Mesenchymal stem cell (in vitro differentiated cells and primary cell): ENCODE results near the gene POLN. TPM values are rescaled to one million over a fixed set of nuclear protein-coding genes. Genes with fewer than 3 reads are reported as not detected.

Experiments
- DNase-seq: peaks from one replicate; pipeline ENCODE4 v3.0.0-alpha.2; 2013
- H2AFZ ChIP-seq: one replicate; pipeline ENCODE4 v1.6.1; 2013; ENCODE audit warnings: low read depth, mild to moderate bottlenecking, control low read depth, inconsistent platforms, low read length, moderate library complexity
- H2AK5ac ChIP-seq: 2 replicates; pipeline ENCODE4 v1.6.1; 2013; ENCODE audit warnings: low read length, moderate library complexity, mild to moderate bottlenecking, inconsistent platforms; ENCODE audit not compliant: severe bottlenecking
- H2BK120ac ChIP-seq: one replicate; pipeline ENCODE4 v1.6.1; 2013; ENCODE audit warnings: low read depth, mild to moderate bottlenecking, inconsistent platforms, low read length, moderate library complexity
- H2BK12ac ChIP-seq, 2 experiments: one replicate each; pipeline ENCODE4 v1.6.1; 2013; ENCODE audit warnings: inconsistent platforms in 2 of 2, low read length in 2 of 2, mild to moderate bottlenecking in 2 of 2, moderate library complexity in 2 of 2, control low read depth in 1 of 2
- H2BK15ac ChIP-seq: one replicate; pipeline ENCODE4 v1.6.1; 2013; ENCODE audit warnings: mild to moderate bottlenecking, low read depth, inconsistent platforms; ENCODE audit not compliant: poor library complexity, severe bottlenecking
- H2BK5ac ChIP-seq: 2 replicates; pipeline ENCODE4 v1.6.1; 2013; ENCODE audit warnings: low read depth, mild to moderate bottlenecking, low read length, control low read depth, inconsistent platforms; ENCODE audit not compliant: poor library complexity, severe bottlenecking
- H3K14ac ChIP-seq, 2 experiments: one replicate each; pipeline ENCODE4 v1.6.1; 2013; ENCODE audit warnings: inconsistent platforms in 2 of 2, low read length in 2 of 2, control low read depth in 1 of 2, mild to moderate bottlenecking in 1 of 2, moderate library complexity in 1 of 2
- H3K18ac ChIP-seq, 2 experiments: one replicate each; pipeline ENCODE4 v1.6.1; 2013; ENCODE audit warnings: inconsistent platforms in 2 of 2, low read length in 2 of 2, control low read depth in 1 of 2, low read depth in 1 of 2, mild to moderate bottlenecking in 1 of 2
- H3K23ac ChIP-seq, 2 experiments: one replicate each; pipeline ENCODE4 v1.6.1; 2013; ENCODE audit warnings: inconsistent platforms in 2 of 2, low read length in 2 of 2, mild to moderate bottlenecking in 2 of 2, moderate library complexity in 2 of 2, control low read depth in 1 of 2
- H3K27ac ChIP-seq: 2 replicates; pipeline ENCODE4 v1.5.1; 2013; ENCODE audit warnings: mild to moderate bottlenecking, moderate library complexity, low read length, control low read depth, inconsistent platforms; ENCODE audit not compliant: poor library complexity, severe bottlenecking
- H3K27me3 ChIP-seq, 2 experiments: 2 replicates each; pipeline versions ENCODE4 v1.6.1 to v1.7.0; 2013; ENCODE audit warnings: low read length in 2 of 2, mild to moderate bottlenecking in 2 of 2, moderate library complexity in 2 of 2, control low read depth in 1 of 2, inconsistent platforms in 1 of 2; ENCODE audit not compliant: control insufficient read depth in 1 of 2, insufficient read depth in 1 of 2
- H3K36me3 ChIP-seq, 2 experiments: 2 replicates each; pipeline versions ENCODE4 v1.6.1 to v1.7.0; 2013; ENCODE audit warnings: low read length in 2 of 2, control low read depth in 1 of 2, inconsistent platforms in 1 of 2, low read depth in 1 of 2, mild to moderate bottlenecking in 1 of 2; ENCODE audit not compliant: insufficient read depth in 2 of 2, control insufficient read depth in 1 of 2
- H3K4ac ChIP-seq, 2 experiments: one replicate each; pipeline ENCODE4 v1.6.1; 2013; ENCODE audit warnings: inconsistent platforms in 2 of 2, low read length in 2 of 2, mild to moderate bottlenecking in 2 of 2, moderate library complexity in 2 of 2, control low read depth in 1 of 2, low read depth in 1 of 2
- H3K4me1 ChIP-seq: 2 replicates; pipeline ENCODE4 v1.6.1; 2013; ENCODE audit warnings: low read depth, low read length, control low read depth; ENCODE audit not compliant: control insufficient read depth, insufficient read depth
- H3K4me2 ChIP-seq: 2 replicates; pipeline ENCODE4 v1.6.1; 2013; ENCODE audit warnings: low read length, mild to moderate bottlenecking, inconsistent platforms; ENCODE audit not compliant: poor library complexity, severe bottlenecking
- H3K4me3 ChIP-seq, 2 experiments: 2 replicates each; pipeline versions ENCODE4 v1.5.1 to v1.7.0; 2013; ENCODE audit warnings: low read length in 2 of 2, mild to moderate bottlenecking in 2 of 2, control low read depth in 1 of 2, low read depth in 1 of 2; ENCODE audit not compliant: insufficient read depth in 1 of 2
- H3K79me1 ChIP-seq: replicated peaks from 2 replicates; pipeline ENCODE4 v1.6.1; 2013; ENCODE audit warnings: mild to moderate bottlenecking, control low read depth, low read length, inconsistent platforms; ENCODE audit not compliant: poor library complexity, severe bottlenecking
- H3K9ac ChIP-seq: 2 replicates; pipeline ENCODE4 v1.7.0; 2013; ENCODE audit warnings: mild to moderate bottlenecking, low read length, moderate library complexity
- H3K9me3 ChIP-seq: 2 replicates; pipeline ENCODE4 v1.7.0; 2013; ENCODE audit warnings: mild to moderate bottlenecking, low read length; ENCODE audit not compliant: control insufficient read depth
- H4K8ac ChIP-seq: one replicate; pipeline ENCODE4 v1.6.1; 2013; ENCODE audit warnings: inconsistent platforms, mild to moderate bottlenecking, low read length, moderate library complexity
- H4K91ac ChIP-seq: one replicate; pipeline ENCODE4 v1.6.1; 2013; ENCODE audit warnings: mild to moderate bottlenecking, low read length, inconsistent platforms
- WGBS: methylation state at CpG from one replicate; pipeline ENCODE4 v1.1.7; 2013; ENCODE audit warnings: mixed read lengths; 5-methylcytosine and 5-hydroxymethylcytosine counted together
- polyA plus RNA-seq, 2 experiments: library from polyadenylated mRNA; stranded (reverse); fragments of 200-250 nt; gene quantifications; one replicate each; pipeline ENCODE4 v1.2.3, GENCODE V29; 2013

The POLN gene
- polyA plus RNA-seq (2013, experiment 1 of 2) = 1.0 TPM
- polyA plus RNA-seq (2013, experiment 2 of 2) = 1.1 TPM

- peak within 1 kb of the TSS in 1 of 2 experiments; percentile 89 for H3K23ac ChIP-seq
- H3K4me3 ChIP-seq = peak within 1 kb of the TSS; percentile 92 to 95
- H3K27me3 ChIP-seq = no peaks in the 10 kb centered on the region
- H3K4ac ChIP-seq = peak within 1 kb of the TSS in 1 of 2 experiments; percentile 57
- H3K4me1 ChIP-seq = peaks cover 7% of the 10 kb centered on the region
- no peaks in the 10 kb centered on the region for H3K9me3 ChIP-seq
- WGBS = under 1% methylated on average over 83 of the region's 88 CpGs
- peak within 1 kb of the TSS; percentile 40 to 48 for H3K18ac ChIP-seq
- no peak within 1 kb of the TSS for H2BK5ac ChIP-seq
- DNase-seq = peak; percentile 96
- peak within 1 kb of the TSS; percentile 72 for H2AFZ ChIP-seq
- H3K27ac ChIP-seq = no peak within 1 kb of the TSS
- H3K4me2 ChIP-seq = peak within 1 kb of the TSS; percentile 91
- H2BK12ac ChIP-seq = peak within 1 kb of the TSS in 1 of 2 experiments; percentile 63
- H2BK120ac ChIP-seq = no peak within 1 kb of the TSS
- peaks cover 8% of the 10 kb centered on the region for H3K79me1 ChIP-seq
- peak within 1 kb of the TSS; percentile 93 for H3K9ac ChIP-seq
- H3K36me3 ChIP-seq = peaks cover 5 to 18% of the 10 kb centered on the region in 2 experiments
- no peak within 1 kb of the TSS for H2BK15ac ChIP-seq
- H2AK5ac ChIP-seq = no peak within 1 kb of the TSS
- no peak within 1 kb of the TSS for H4K91ac ChIP-seq
- peak within 1 kb of the TSS; percentile 3 for H4K8ac ChIP-seq
- peak within 1 kb of the TSS in 1 of 2 experiments; percentile 9 for H3K14ac ChIP-seq
Observed at GRCh38 chr4:2241410-2242353, at the start of gene POLN, which contains the start of gene HAUS3. Gene POLN, minus strand, starts transcription at chr4:2242121. Its CDS starts 12,890 bp downstream, at chr4:2229231. Gene HAUS3, minus strand, starts transcription at chr4:2242121. Its CDS starts 1,175 bp downstream, at chr4:2240946.

DNA sequence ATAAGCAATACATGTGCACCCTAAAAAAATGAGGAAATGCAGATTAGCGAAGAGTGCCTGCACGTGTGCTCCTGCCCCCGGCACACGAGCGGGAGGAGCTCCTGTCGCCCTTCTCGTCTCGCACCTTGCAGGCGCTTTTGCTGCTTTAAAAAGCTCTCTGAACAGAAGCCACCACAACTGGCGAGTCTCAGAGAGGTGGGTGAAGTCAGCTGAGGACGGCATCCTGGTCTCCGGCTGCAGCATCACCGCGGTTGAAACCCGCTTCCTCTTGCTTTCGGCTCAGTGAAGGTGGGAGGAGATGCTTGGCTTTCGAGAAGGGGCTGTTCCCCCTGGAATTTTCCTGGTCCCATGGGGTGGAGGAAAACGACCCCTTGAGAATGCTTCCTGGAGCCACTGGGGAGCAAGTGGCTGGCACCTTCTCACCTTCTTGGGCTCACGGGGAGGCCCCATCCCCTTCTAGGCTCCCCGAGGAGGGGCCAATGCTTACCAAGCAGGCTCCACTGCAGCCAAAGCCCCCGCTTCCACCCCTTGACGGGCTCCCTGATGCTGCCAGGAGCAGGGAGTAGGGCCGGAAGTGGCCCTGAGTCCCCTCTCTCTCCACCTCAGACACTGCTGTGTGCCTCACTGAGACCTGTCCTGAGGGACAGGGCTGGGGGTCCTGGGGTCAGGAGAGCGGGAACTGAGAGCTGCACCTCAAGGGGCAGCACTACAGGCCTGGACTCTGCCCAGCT, 49.2 kb upstream of the POLN start:
- Histone ChIP-seq H3K27me3 (no peaks in the 10 kb centered on the region), H3K4me1 (peaks cover 13% of the 10 kb centered on the region), H2BK15ac (no peak overlapping the region), H2AK5ac (no peak overlapping the region), H3K9me3 (no peaks in the 10 kb centered on the region), H3K79me1 (peaks cover 32% of the 10 kb centered on the region), H2BK120ac (no peak overlapping the region), H3K36me3 (peaks cover 0 to 53% of the 10 kb centered on the region in 2 experiments), H3K23ac (no peak overlapping the region), H4K8ac (no peak overlapping the region), H2AFZ (no peak overlapping the region), H3K9ac (no peak overlapping the region), H3K18ac (no peak overlapping the region), H2BK12ac (no peak overlapping the region), H3K4me2 (no peak overlapping the region), H3K14ac (no peak overlapping the region), H3K4me3 (no peak overlapping the region), H4K91ac (no peak overlapping the region), H3K27ac (no peak overlapping the region), H3K4ac (no peak overlapping the region), H2BK5ac (no peak overlapping the region)
- WGBS = 82% methylated on average over 23 of the region's 24 CpGs
- no peak for DNase-seq

DNA sequence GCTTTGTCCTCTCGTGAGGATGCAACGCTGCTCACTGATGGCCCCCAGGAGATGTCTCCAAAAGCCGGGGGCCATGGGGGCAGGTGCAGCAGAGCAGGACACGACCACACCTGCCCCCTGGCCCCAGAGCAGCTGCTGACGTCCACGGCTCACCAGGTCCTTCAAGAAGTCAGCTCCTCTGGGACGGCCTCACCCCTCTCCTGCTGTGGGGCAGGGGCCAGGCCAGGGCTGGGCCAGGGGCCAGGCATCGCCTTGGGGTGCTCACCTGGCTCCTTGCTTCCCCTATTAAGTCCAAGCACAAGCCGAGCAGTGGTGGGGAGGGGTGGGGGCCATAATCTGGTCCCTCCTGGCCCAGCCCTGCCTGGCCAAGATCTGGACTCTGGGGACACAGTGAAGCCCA, 48.6 kb upstream of the POLN start:
- Histone ChIP-seq H2AK5ac (no peak overlapping the region), H4K8ac (no peak overlapping the region), H2BK15ac (no peak overlapping the region), H2AFZ (no peak overlapping the region), H3K18ac (no peak overlapping the region), H3K4ac (no peak overlapping the region), H3K9me3 (no peaks in the 10 kb centered on the region), H3K36me3 (peaks cover 0 to 53% of the 10 kb centered on the region in 2 experiments), H3K4me2 (no peak overlapping the region), H2BK5ac (no peak overlapping the region), H3K27ac (no peak overlapping the region), H2BK120ac (no peak overlapping the region), H3K9ac (no peak overlapping the region), H3K4me3 (no peak overlapping the region), H3K27me3 (no peaks in the 10 kb centered on the region), H3K79me1 (peaks cover 25% of the 10 kb centered on the region), H2BK12ac (no peak overlapping the region), H4K91ac (no peak overlapping the region), H3K14ac (no peak overlapping the region), H3K23ac (no peak overlapping the region), H3K4me1 (peaks cover 13% of the 10 kb centered on the region)
- 88% methylated on average over 9 of the region's 9 CpGs for WGBS
- DNase-seq = no peak

- peaks cover 23% of the 10 kb centered on the region for H3K79me1 ChIP-seq
- no peak overlapping the region for H2AK5ac ChIP-seq
- H2BK15ac ChIP-seq = no peak overlapping the region
- H3K14ac ChIP-seq = no peak overlapping the region
- H3K4me3 ChIP-seq = no peak overlapping the region
- H3K4me2 ChIP-seq = no peak overlapping the region
- H3K9me3 ChIP-seq = no peaks in the 10 kb centered on the region
- no peaks in the 10 kb centered on the region for H3K27me3 ChIP-seq
- no peak overlapping the region for H3K4ac ChIP-seq
- peaks cover 13% of the 10 kb centered on the region for H3K4me1 ChIP-seq
- no peak overlapping the region for H3K9ac ChIP-seq
- no peak overlapping the region for H2BK120ac ChIP-seq
- no peak overlapping the region for H2BK12ac ChIP-seq
- H3K36me3 ChIP-seq = peaks cover 0 to 57% of the 10 kb centered on the region in 2 experiments
- H3K23ac ChIP-seq = no peak overlapping the region
- no peak overlapping the region for H3K27ac ChIP-seq
- no peak overlapping the region for H3K18ac ChIP-seq
- 90% methylated on average over 11 of the region's 11 CpGs for WGBS
- H4K91ac ChIP-seq = no peak overlapping the region
- H4K8ac ChIP-seq = no peak overlapping the region
- no peak overlapping the region for H2BK5ac ChIP-seq
- no peak for DNase-seq
- no peak overlapping the region for H2AFZ ChIP-seq
Observed at GRCh38 chr4:2289955-2290333, 48.0 kb upstream of the POLN start.
